Left ventricle myocardium inferior (tissue), 1 donor: ENCODE measurements around the gene CDHR4. TPM values are rescaled to one million over a fixed set of nuclear protein-coding genes. Genes with fewer than 3 reads are reported as not detected.

Experiments used
- DNase-seq: peaks from one replicate; pipeline ENCODE4 v3.0.0-alpha.2; 2020
- H3K27ac ChIP-seq: fragments of 200-600 bp; replicated peaks from 2 replicates; pipeline ENCODE4 v1.8.0; 2021
- H3K27me3 ChIP-seq: fragments of 200-600 bp; 2 replicates; pipeline ENCODE4 v1.8.0; 2021; ENCODE audit warnings: low read depth
- H3K36me3 ChIP-seq: fragments of 200-600 bp; 2 replicates; pipeline ENCODE4 v1.8.0; 2021
- H3K4me1 ChIP-seq: fragments of 200-600 bp; 2 replicates; pipeline ENCODE4 v1.8.0; 2021
- H3K4me3 ChIP-seq: fragments of 200-600 bp; 2 replicates; pipeline ENCODE4 v1.8.0; 2021; ENCODE audit warnings: mild to moderate bottlenecking, moderate library complexity
- H3K9me3 ChIP-seq: fragments of 200-600 bp; replicated peaks from 2 replicates; pipeline ENCODE4 v1.8.0; 2021
- intact Hi-C: fragments of 100-400 bp; cut with micrococcal nuclease; formaldehyde crosslinking; loops from one replicate; pipeline ENCODE4 v1.11.0; 2022
- total RNA-seq: library from RNA; stranded (reverse); fragmentation: NEBNext Ultra II Directional; extraction: Animal tissue kit (Norgen Biotek cat#: 25700); gene quantifications from one replicate; pipeline ENCODE4 v1.2.1, GENCODE V29; 2021
- TF ChIP-seq, protein P1 (sequence below): fragments of 200-600 bp; IDR thresholded peaks from 2 replicates; pipeline ENCODE4 v1.8.0; 2021; ENCODE audit warnings: antibody characterized with exemption, mild to moderate bottlenecking, borderline replicate concordance
- donor health status: DM: no; HTN: yes; CAD: no; lungs with severe emphysema.

Gene CDHR4
- total RNA-seq, 1 donor from 2014 or later: not detected

DNA sequence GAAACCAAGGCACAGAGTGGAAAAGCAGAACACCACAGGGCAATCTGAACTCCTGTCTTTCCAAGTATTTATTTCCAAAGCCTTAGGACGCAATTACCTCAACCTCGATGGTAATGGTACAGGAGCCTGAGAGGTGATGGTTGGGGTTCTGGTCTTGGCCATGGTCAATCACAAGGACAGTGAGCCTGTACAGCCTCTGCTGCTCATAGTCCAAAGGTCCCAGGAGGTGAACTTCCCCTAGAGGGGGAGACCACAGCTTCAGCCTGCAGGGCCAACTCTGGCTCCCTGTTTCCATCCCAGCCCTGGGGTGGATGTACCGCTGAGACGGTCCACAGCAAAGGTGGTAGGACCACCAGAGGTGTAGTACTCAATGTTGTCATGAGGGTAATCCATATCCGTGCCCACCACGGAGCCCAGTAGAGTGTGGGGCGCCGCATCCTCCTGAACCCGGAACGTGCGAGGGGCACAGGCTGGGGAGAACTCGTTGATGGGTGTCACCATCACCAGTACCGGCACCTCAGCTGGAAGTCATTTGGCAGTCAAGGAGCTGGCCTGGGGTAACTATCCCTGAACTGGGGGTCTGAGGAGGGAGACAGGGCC lies 6.1 kb downstream of the CDHR4 start:
- intact Hi-C loops: no loop called here
- DNase-seq: no peak
- Histone ChIP-seq H3K9me3 (no peaks in the 10 kb centered on the region), H3K4me3 (no peak overlapping the region), H3K27me3 (no peaks in the 10 kb centered on the region), H3K4me1 (no peaks in the 10 kb centered on the region), H3K36me3 (no peaks in the 10 kb centered on the region), H3K27ac (no peak overlapping the region)
- TF ChIP-seq, protein P1, sequence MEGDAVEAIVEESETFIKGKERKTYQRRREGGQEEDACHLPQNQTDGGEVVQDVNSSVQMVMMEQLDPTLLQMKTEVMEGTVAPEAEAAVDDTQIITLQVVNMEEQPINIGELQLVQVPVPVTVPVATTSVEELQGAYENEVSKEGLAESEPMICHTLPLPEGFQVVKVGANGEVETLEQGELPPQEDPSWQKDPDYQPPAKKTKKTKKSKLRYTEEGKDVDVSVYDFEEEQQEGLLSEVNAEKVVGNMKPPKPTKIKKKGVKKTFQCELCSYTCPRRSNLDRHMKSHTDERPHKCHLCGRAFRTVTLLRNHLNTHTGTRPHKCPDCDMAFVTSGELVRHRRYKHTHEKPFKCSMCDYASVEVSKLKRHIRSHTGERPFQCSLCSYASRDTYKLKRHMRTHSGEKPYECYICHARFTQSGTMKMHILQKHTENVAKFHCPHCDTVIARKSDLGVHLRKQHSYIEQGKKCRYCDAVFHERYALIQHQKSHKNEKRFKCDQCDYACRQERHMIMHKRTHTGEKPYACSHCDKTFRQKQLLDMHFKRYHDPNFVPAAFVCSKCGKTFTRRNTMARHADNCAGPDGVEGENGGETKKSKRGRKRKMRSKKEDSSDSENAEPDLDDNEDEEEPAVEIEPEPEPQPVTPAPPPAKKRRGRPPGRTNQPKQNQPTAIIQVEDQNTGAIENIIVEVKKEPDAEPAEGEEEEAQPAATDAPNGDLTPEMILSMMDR: no peak

GRCh38 chr3:49792371-49793150 lies 7.1 kb downstream of the CDHR4 start:
- intact Hi-C loops: no loop called here
- Histone ChIP-seq H3K27me3 (no peaks in the 10 kb centered on the region), H3K36me3 (no peaks in the 10 kb centered on the region), H3K4me1 (peaks cover under 1% of the 10 kb centered on the region), H3K4me3 (no peak overlapping the region), H3K27ac (no peak overlapping the region), H3K9me3 (no peaks in the 10 kb centered on the region)
- no peak for DNase-seq
- TF ChIP-seq, protein P1: no peak

GRCh38 chr3:49791571-49791970 lies 8.1 kb downstream of the CDHR4 start:
- Histone ChIP-seq H3K27ac (no peak overlapping the region), H3K9me3 (no peaks in the 10 kb centered on the region), H3K27me3 (no peaks in the 10 kb centered on the region), H3K36me3 (no peaks in the 10 kb centered on the region), H3K4me1 (peaks cover 10% of the 10 kb centered on the region), H3K4me3 (no peak overlapping the region)
- TF ChIP-seq, protein P1: no peak
- DNase-seq: no peak
- intact Hi-C loops: no loop called here

- Histone ChIP-seq H3K4me3 (no peak overlapping the region), H3K4me1 (peaks cover 16% of the 10 kb centered on the region), H3K36me3 (no peaks in the 10 kb centered on the region), H3K27me3 (no peaks in the 10 kb centered on the region), H3K27ac (no peak overlapping the region), H3K9me3 (no peaks in the 10 kb centered on the region)
- intact Hi-C loops: no loop called here
- TF ChIP-seq, protein P1: no peak
- no peak for DNase-seq
Observed at GRCh38 chr3:49790626-49791411, 8.9 kb downstream of the CDHR4 start.

GRCh38 chr3:49788056-49788455 lies 11.6 kb downstream of the CDHR4 start:
- Histone ChIP-seq H3K4me3 (no peak overlapping the region), H3K36me3 (peaks cover 8% of the 10 kb centered on the region), H3K27me3 (no peaks in the 10 kb centered on the region), H3K27ac (peak overlapping the region; percentile 96), H3K9me3 (no peaks in the 10 kb centered on the region), H3K4me1 (peaks cover 43% of the 10 kb centered on the region)
- DNase-seq: no peak
- intact Hi-C loops: no loop called here
- TF ChIP-seq, protein P1: no peak
